Measurements from ENCODE around the gene DHRS13. TPM values are rescaled to one million over a fixed set of nuclear protein-coding genes. Genes with fewer than 3 reads are reported as not detected.

Gene DHRS13
- total RNA-seq, 2 experiments from 2014 or later: 28.4 to 29.2 TPM

DNA sequence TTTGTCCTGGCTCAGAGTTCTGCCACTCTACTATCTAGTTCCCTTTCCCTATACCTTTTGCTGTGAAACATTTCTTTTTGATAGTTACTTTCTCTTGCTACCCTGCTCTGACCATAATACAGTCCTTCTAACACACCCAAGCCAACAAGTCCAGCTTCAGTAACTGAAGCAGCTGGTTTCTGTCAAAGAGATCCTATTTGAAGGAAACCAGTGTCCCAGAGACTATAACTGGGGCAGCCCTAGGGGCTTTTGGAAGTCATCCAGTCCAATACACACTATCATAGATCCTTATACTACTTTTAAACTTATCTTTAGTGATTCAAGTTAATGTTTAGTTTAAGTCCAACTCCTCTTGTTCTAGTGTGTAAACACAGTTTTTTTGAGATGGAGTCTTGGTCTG, 17.3 kb upstream of the DHRS13 start:
- no peak overlapping the region for H3K4me3 ChIP-seq (ENCODE audit: low read depth, low read length, poor library complexity, severe bottlenecking)
- intact Hi-C loops (cut with micrococcal nuclease; ENCODE audit: unreplicated experiment): no loop called here
- H3K9me2 ChIP-seq (ENCODE audit: insufficient read depth, low read length): no peaks in the 10 kb centered on the region
- no peaks in the 10 kb centered on the region for H3K79me2 ChIP-seq (ENCODE audit: insufficient read depth, low read depth, low read length)
- ChIA-PET POLR2A (no interaction called here), CTCF (ENCODE audit: unreplicated experiment) (no interaction called here)
- no peaks in the 10 kb centered on the region for H4K20me1 ChIP-seq (ENCODE audit: insufficient read depth, low read length)
- H3K9me3 ChIP-seq (ENCODE audit: low read length): no peaks in the 10 kb centered on the region
- no peak overlapping the region for H3K27ac ChIP-seq (ENCODE audit: low read depth, low read length, poor library complexity, severe bottlenecking)
- H3K4me1 ChIP-seq (ENCODE audit: insufficient read depth, low read length, poor library complexity, severe bottlenecking): no peaks in the 10 kb centered on the region
- no peak overlapping the region for H3K4me2 ChIP-seq (ENCODE audit: low read length)
- TF ChIP-seq EZH2phosphoT487 (IDR thresholded peaks at IDR 0.05; ENCODE audit: borderline replicate concordance, low read depth, low read length): no peak
- TF ChIP-seq, protein P1, sequence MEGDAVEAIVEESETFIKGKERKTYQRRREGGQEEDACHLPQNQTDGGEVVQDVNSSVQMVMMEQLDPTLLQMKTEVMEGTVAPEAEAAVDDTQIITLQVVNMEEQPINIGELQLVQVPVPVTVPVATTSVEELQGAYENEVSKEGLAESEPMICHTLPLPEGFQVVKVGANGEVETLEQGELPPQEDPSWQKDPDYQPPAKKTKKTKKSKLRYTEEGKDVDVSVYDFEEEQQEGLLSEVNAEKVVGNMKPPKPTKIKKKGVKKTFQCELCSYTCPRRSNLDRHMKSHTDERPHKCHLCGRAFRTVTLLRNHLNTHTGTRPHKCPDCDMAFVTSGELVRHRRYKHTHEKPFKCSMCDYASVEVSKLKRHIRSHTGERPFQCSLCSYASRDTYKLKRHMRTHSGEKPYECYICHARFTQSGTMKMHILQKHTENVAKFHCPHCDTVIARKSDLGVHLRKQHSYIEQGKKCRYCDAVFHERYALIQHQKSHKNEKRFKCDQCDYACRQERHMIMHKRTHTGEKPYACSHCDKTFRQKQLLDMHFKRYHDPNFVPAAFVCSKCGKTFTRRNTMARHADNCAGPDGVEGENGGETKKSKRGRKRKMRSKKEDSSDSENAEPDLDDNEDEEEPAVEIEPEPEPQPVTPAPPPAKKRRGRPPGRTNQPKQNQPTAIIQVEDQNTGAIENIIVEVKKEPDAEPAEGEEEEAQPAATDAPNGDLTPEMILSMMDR (conservative IDR thresholded peaks at IDR 0.05; ENCODE audit: low read length): no peak
- peaks cover 96% of the 10 kb centered on the region for H3K36me3 ChIP-seq (ENCODE audit: insufficient read depth, low read length)
- BruUV-seq (replicated peaks): no TSS peak
- no peak overlapping the region for H2AFZ ChIP-seq (ENCODE audit: low read length)
- DNase-seq (ENCODE audit: low spot score): no peak

DNA sequence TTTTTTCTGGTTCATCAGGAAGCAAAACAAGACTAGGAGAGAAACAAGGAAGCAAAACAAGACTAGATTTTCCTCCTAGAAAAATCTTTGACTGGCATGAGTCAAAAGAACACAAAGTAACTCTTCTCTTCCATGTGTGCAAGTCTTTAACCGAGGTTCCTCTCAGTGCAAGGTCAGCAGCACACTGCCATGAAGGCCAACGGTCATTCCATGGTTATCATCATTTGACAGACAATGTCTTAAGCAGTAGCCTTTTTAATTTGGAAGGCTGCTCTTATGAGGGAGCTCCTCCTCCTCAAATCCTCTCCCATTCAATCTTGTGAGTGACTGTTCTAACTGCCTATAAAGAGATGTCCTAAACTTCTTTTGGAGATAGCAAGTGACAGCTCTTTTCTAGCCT, 15.4 kb upstream of the DHRS13 start:
- no peak overlapping the region for H2AFZ ChIP-seq (ENCODE audit: low read length)
- no peak overlapping the region for H3K4me3 ChIP-seq (ENCODE audit: low read depth, low read length, poor library complexity, severe bottlenecking)
- no peaks in the 10 kb centered on the region for H4K20me1 ChIP-seq (ENCODE audit: insufficient read depth, low read length)
- TF ChIP-seq, protein P1 (conservative IDR thresholded peaks at IDR 0.05; ENCODE audit: low read length): no peak
- no peak for TF ChIP-seq EZH2phosphoT487 (IDR thresholded peaks at IDR 0.05; ENCODE audit: borderline replicate concordance, low read depth, low read length)
- ChIA-PET POLR2A (interaction anchor here (0.5 to 1.2 kb wide), 2 partner anchors 133 to 177 kb away, joined by 3 read pairs; no protein-coding TSS in a partner anchor), CTCF (ENCODE audit: unreplicated experiment) (no interaction called here)
- H3K36me3 ChIP-seq (ENCODE audit: insufficient read depth, low read length): peaks cover 96% of the 10 kb centered on the region
- intact Hi-C loops (cut with micrococcal nuclease; ENCODE audit: unreplicated experiment): no loop called here
- H3K9me2 ChIP-seq (ENCODE audit: insufficient read depth, low read length): no peaks in the 10 kb centered on the region
- H3K27ac ChIP-seq (ENCODE audit: low read depth, low read length, poor library complexity, severe bottlenecking): no peak overlapping the region
- no peak overlapping the region for H3K4me2 ChIP-seq (ENCODE audit: low read length)
- no TSS peak for BruUV-seq (replicated peaks)
- DNase-seq (ENCODE audit: low spot score): no peak
- no peaks in the 10 kb centered on the region for H3K9me3 ChIP-seq (ENCODE audit: low read length)
- no peaks in the 10 kb centered on the region for H3K4me1 ChIP-seq (ENCODE audit: insufficient read depth, low read length, poor library complexity, severe bottlenecking)
- H3K79me2 ChIP-seq (ENCODE audit: insufficient read depth, low read depth, low read length): no peaks in the 10 kb centered on the region

DNA sequence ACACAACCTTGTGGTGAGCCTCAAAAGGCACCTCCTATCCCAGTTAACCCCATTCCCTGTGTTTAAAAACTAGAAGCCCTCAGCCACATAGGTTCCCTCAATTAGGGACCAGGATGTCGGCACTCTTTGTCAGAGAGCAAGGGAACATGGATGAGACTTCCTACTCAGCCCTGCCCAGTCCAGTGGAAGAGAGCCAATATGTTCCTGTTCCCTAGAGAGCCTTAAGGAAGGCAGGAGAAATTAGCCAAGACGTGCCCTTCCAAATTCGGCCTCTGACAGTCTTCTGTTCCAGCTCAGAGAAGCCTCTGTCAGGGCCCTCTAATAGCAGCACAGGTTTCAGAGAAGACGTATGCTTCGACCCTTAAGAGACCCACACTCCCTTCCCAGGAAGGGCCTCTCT, 14.6 kb upstream of the DHRS13 start:
- Histone ChIP-seq H4K20me1 (ENCODE audit: insufficient read depth, low read length) (no peaks in the 10 kb centered on the region), H2AFZ (ENCODE audit: low read length) (no peak overlapping the region), H3K4me3 (ENCODE audit: low read depth, low read length, poor library complexity, severe bottlenecking) (no peak overlapping the region), H3K79me2 (ENCODE audit: insufficient read depth, low read depth, low read length) (no peaks in the 10 kb centered on the region), H3K4me2 (ENCODE audit: low read length) (no peak overlapping the region), H3K4me1 (ENCODE audit: insufficient read depth, low read length, poor library complexity, severe bottlenecking) (no peaks in the 10 kb centered on the region), H3K9me2 (ENCODE audit: insufficient read depth, low read length) (no peaks in the 10 kb centered on the region), H3K27ac (ENCODE audit: low read depth, low read length, poor library complexity, severe bottlenecking) (no peak overlapping the region), H3K9me3 (ENCODE audit: low read length) (no peaks in the 10 kb centered on the region), H3K36me3 (ENCODE audit: insufficient read depth, low read length) (peaks cover 96% of the 10 kb centered on the region)
- BruUV-seq (replicated peaks): no TSS peak
- CTCF ChIA-PET (ENCODE audit: unreplicated experiment): interaction anchor here (1.5 kb wide), 1 partner anchor 153 kb away, joined by 3 read pairs; no protein-coding TSS in a partner anchor
- POLR2A ChIA-PET: no interaction called here
- DNase-seq (ENCODE audit: low spot score): no peak
- intact Hi-C loops (cut with micrococcal nuclease; ENCODE audit: unreplicated experiment): no loop called here
- TF ChIP-seq, protein P1 (conservative IDR thresholded peaks at IDR 0.05; ENCODE audit: low read length): no peak
- TF ChIP-seq EZH2phosphoT487 (IDR thresholded peaks at IDR 0.05; ENCODE audit: borderline replicate concordance, low read depth, low read length): no peak
